GM12872 (cell line): ENCODE measurements around the gene DPP7.

Experiments used
- CTCF ChIP-seq: IDR thresholded peaks from 3 replicates; pipeline ENCODE4 v1.5.1; 2011; ENCODE audit warnings: low read depth, mild to moderate bottlenecking, low read length, moderate library complexity; ENCODE audit not compliant: insufficient read depth

Gene DPP7

GRCh38 chr9:137139468-137140150 is 25.1 kb upstream of the DPP7 start:
- TF ChIP-seq CTCF, result no peak

GRCh38 chr9:137138722-137139467 is 24.4 kb upstream of the DPP7 start, which contains the start of gene GRIN1:
Gene GRIN1 (plus strand): TSS chr9:137139154. CDS start chr9:137139487, 333 bp downstream.
- TF ChIP-seq CTCF, result no peak

- no peak for TF ChIP-seq CTCF
Observed at GRCh38 chr9:137138058-137138721, 23.7 kb upstream of the DPP7 start.

- no peak for TF ChIP-seq CTCF
Observed at GRCh38 chr9:137136881-137137607, 22.5 kb upstream of the DPP7 start.

GRCh38 chr9:137136261-137136880 is 21.8 kb upstream of the DPP7 start:
- no peak for TF ChIP-seq CTCF

- TF ChIP-seq CTCF, result no peak
Observed at GRCh38 chr9:137134191-137134590, 19.7 kb upstream of the DPP7 start.
